Measurements from ENCODE around the gene ZNF860.
"Not testable (repeated sequence)": the region's sequence is repeated elsewhere in the genome, so short reads cannot be mapped to it uniquely, and the experiment has no call there.

The ZNF860 gene

DNA sequence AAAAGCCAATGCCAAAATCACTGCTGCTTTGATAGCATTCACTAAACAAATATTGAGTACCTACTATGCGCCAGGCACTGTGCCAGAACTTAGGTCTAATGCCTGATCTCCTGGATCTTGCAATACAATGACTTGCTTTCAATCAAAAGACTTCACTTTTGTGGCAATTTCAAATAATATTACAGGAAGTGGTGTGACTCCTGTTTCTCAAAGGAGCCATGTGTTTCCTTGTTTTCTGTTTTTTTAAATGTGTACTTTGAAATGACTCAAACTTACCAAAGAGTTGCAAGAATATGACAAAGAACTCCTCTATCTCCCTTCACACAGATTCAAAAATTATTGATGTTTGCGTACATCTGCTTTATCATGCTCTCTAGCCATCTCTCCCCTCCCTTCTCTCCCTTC lies 18.7 kb upstream of the ZNF860 start:
- DNase-seq, result no peak

DNA sequence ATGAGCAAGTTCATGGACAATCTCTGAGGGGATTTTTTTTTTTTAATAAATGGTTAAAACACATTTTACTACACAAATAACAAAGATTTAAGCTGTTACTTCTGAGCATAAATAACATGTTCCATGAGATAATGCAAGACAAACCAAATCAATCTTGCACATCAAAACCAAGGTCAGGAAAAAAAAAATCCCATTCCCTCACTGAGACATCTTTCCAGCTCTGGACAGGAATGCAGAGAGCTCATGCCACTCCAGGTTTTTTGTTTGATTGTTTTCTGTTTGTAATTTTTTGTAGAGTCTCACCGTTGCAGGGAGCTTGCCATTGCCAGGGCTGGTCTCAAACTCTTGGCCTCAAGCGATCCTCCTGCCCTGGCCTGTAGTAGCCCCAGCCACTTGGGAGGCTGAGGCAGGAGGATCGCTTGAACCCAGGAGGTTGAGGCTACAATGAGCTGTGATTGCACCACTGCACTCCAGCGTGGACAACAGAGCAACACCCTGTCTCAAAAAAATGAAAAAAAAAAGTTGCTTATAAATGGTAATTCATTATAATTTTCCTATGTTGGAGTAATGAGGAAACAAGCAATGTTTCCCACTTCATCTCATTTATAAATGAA lies 14.5 kb upstream of the ZNF860 start:
- DNase-seq, result no peak

DNA sequence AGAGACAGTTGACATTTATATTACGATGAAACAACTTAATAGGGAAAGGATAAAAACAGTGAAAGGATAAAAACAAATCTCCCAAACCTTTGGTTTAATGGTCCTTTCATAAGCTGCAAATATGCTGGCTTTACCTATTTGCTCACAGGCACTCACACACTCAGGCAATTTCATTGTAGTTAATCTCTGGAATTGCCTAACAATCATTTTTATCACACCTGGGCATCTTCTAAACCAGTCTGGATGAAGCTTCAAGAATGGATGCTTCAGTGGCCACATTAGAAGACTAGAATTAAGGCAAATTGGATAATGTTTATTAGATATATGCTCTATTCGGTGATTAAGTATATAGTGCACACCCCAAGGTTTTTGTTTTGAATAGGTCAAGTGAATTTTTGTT lies 14.0 kb upstream of the ZNF860 start:
- no peak for DNase-seq

DNA sequence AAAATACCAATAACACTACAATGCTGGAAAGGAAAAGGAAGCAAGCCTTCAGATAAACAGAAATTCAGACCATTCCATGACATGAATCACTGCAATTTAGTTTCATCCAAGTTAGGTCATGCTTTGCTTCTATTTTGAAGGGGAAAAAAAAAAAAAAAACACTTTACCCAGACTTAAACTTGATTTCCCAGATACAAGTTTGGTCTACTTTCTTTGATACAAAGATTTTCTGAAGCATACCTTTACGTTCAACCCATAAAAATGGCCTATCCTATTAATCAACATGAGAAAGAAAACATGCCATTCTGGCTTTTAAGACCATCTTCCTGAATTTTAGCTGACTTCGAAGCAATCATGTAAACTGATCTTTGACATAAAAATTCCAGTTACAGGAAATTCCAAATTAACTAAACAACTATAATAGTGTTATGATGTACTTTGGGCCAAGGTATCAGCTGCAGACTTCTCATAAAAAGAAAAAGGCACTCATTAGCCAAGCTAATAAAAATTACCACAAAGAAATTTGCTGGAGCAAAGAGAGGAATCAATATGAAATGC lies 13.1 kb upstream of the ZNF860 start:
- no peak for DNase-seq

DNA sequence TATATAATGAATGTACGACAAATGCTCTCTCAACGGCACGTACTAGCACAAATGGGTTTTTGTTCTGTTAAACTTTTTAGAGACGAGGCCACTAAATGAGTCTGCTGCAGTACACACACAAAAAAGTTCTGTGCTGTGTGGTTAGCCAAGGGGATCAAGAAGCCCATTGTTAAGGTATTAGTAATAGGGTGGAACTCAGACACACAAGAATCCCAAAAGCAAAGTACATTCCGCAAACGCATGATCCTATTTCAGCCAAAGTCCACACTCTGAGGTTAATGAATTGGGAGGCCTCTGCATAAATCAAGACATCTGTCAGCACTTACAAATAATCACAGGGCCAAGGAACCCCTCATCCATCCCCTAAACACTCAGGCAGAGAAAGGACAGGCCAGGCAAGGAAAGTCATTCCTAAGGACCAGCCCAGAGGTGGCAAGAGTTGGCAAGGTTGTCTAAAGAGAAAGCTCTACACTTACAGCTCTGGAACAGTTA lies 12.6 kb upstream of the ZNF860 start:
- no peak for DNase-seq

DNA sequence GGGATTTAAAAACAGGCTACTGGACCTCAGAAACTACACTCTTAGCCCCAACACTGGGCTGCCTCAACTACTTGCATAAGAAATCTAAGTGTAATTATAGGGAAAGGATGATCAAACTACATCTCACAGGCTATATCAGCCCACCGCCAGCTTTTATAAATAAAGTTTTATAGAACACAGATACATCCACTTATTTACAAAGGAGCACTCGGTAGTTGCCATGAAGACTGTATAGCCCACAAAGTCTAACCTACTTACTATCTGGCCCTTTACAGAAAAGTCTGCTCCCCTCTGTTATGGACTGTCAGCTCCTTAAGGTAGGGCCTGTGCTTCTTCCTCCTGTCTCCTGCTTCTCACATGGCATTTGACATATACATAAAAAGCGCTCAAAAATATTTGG lies 9.9 kb upstream of the ZNF860 start:
- DNase-seq, result no peak

DNA sequence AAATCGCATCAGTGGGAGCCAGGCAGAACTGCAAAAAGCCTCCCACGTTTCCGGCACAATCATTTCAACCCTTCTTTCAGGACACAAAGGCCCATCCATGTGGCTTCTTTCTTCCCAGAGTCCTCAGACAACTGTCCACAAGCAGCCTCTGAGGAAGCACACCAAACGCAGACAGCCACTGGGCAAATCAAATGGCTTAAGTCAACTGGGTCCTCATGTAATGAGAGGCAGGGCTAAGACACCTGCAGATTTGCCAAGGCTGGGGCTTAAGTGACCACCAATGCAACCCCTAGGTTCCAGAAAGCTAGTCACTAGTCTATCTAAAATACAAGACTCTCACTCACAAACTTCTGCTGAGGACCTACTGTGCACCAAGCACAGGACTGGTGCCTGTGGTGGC lies 8.5 kb upstream of the ZNF860 start:
- DNase-seq, result no peak

DNA sequence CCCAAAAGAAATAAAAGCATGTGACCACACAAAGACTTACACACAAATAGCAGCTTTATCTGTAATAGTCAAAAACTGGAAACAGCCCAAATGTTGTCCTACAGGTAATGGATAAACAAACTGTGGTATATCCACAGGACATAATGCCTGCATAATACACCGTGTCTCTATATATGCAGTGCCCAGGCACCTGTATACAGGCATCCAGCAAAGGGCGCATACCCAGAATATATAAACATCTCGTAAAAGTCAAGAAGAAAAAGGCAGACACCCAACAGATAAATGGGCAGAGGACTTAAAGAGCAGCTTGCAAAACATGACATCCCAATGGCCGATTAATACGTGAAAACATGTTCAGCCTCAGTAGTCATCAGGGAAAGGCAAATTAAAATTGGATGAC lies 7.7 kb upstream of the ZNF860 start:
- no peak for DNase-seq

DNA sequence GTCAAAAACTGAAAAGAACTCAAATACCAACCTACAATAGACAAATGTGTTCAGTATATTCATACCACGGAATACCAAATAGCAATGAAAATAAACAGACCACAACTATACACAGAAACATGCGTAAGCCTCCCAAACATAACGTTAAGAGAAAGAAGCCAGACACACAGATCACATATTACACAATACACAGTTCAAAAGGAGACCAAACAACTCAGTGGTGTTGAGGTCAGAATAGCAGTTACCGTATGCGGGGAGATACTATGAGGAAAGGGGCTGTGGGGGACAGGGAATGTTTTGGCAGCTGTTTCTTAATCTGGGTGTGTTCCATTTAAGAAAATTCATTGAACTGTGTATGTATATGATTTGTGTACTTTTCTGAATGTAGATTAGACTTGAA lies 7.1 kb upstream of the ZNF860 start:
- DNase-seq, result no peak

DNA sequence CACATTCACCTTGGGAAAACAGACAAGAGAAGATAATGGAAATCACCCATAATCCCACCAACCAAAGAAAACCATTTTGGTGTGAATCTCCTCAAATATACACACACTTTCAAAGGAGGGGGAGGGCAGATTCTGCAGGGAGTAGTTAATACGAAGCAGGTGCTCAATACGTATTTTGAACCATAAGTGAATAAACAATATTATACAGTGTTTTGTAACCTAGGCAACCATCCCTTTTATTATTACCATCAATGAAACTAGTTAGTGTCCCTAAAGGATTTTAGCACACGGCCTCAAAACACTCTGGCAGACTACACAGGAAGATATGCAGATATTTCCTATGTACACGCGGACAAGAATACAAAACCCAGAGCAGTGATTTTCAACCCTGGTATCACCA lies 6.6 kb upstream of the ZNF860 start:
- DNase-seq, result no peak

DNA sequence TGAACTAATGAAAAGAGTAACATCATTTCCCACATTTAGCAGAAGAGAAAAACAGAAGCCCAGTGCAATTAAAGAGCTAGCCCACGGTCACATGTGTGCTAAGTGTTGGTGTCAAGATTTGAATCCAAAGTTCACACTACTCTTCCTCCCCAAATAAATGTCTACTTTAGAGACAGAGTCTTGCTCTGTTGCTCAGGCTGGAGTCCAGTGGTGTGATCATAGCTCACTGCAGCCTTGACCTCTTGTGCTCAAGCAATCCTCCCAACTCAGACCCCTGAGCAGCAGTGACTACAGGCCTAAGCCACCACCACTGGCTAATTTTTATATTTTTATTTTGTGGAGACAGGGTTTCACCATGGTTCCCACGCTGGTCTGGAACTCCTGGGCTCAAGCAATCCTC lies 5.2 kb upstream of the ZNF860 start:
- DNase-seq, result no peak

DNA sequence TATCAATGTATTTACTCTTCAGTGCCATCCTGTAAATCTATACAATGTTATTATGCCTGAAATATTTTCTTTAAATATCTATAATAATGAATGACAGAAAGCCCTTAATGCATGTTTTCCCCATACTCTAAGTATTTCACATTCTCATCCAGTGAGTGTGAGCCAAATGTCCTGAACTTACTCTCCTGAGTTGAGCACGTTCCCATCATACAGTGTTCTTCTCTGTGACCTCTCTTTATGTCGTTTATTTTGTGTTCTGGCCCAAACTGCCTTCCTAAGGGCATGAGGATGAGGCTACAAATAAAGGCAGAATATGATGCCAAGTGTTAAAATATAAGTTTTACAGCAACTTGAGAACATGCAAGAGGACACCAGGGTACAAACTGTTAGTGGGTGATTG lies 3.8 kb upstream of the ZNF860 start:
- DNase-seq, result no peak

DNA sequence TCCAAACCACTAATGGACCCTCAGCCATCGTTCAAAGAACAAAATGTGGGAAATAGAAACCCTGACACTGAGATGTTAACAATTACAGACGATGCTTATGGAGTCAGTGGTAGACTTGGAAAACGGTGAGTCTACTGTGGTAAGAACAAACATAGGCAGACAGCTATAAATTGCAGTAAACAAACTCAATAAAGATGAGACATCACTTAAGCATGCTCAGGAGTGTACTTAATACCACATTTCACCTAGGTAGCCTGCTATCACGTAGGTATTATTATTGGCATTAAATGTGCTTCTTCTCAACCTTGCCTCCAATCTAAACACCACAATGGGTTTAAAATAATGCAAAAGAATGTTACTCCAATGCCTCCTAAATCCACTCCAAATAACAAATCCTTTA lies 3.0 kb upstream of the ZNF860 start:
- DNase-seq, result no peak

DNA sequence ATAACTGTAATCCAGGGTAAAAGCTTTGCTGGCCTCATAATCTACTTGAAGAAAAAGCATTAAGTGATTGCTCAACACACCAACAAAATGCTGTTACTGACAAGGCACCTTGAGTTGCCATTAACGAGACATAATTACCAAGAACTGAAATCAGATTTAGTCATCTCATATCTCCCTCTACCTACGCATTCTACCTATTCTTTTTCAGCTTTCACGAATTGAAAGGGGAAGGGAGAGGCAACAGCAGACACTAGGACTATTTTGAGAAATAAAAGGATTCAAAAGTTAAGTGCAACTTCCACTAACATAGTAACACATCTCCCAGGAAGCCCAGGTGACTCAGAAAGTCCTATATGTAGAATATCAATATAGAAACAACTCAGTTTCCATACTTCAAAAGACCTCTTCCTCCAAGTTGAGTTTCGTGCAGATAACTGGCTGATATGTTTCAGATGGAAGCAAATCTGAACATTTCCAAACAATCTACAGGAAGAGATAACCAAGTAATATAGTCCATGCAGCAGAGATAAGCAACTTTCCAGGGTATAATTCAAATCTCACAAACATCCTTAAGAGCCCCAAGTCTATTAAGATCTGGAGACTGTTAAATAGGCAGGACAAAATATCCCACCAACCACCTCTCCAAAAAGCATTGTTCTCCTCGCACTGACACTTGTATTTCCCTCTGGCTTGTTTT lies 2.4 kb upstream of the ZNF860 start:
- DNase-seq, result no peak

DNA sequence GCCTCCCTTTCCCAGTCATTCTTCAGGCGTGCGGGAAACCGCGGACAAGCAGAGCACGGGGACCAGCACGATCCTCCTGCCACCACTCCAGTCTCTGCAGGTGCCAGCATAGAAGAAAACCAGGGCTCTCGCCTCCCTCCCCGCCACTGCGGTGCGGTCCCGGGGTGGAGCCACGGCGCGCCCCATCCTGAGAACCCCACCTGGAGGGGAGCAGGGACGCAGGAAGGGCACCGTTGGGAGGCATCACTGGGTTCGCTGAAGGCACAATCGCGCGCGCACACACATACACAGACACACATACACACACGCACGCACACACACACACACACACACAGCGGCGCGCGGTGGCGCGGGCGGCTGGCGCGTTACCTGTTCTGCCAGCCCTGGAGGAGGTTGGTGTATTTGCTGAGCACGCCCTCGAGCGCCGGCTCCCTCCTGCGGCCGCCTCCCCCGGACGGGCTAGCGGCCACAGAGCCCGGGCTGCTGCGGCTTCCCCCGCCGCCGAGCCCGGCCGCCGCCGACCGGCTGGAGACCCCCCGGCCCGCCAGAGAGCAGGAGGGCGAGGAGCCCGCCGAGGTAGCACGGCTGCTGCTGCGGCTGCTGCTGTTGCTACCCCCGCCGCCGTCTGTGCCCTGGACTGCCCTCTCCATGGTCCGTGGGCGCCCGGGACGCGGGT lies 882 bp upstream of the ZNF860 start:
- no peak for DNase-seq

DNA sequence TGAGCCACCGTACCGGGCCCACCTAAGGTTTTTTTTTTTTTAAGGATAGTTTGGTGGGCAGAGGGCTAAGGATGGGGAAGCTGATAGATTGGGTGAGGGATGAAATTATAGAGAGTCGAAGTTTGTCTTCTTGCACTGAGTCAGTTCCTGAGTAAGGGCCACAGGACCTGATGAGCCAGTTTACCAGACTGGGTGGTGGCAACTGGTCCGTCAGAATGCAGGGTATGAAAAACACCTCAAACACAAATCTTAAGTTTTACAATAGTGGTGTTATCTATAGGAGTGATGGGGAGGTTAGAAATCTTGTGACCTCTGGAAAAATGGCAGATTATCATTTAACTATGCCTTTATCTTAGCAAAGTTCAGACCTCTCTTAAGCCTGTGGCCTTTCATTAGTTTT lies 2.8 kb downstream of the ZNF860 start:
- no peak for DNase-seq

DNA sequence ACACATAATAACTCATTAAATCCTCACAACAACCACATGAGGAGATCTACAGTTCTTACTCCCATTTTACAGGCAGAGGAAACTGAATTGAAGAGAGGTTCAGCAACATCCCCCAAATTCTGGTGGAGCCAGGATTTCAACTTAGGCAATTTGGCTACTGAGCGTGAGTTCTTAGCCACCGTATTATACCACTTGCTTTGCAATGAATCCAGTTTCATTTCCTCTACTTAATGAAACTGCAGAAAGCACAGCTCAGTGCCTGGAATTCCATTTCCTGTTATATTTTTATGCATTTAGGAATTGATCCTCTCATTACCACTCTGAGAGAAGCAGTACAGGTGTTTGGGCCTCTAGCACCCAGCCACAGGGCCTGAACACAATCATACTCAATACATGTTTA lies 4.3 kb downstream of the ZNF860 start:
- no peak for DNase-seq

DNA sequence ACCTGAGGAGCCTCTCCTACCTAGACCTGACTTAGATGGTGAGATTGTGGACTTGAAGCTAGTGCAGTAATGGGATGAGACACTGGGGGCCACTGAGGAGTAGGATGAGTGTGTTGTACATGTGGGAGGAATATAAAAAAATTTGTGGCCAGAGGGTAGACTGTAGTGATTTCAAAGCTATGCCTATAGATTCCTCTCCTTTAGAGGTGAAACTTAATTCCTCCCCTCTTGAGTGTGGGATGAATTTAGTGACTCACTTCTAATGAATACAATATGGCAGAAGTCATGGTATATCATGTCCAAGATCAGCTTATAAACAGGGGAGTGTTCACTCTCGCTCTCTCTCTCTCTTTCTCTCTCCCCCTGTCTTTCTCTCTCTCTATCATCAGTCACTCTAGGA lies 6.7 kb downstream of the ZNF860 start:
- no peak for DNase-seq

DNA sequence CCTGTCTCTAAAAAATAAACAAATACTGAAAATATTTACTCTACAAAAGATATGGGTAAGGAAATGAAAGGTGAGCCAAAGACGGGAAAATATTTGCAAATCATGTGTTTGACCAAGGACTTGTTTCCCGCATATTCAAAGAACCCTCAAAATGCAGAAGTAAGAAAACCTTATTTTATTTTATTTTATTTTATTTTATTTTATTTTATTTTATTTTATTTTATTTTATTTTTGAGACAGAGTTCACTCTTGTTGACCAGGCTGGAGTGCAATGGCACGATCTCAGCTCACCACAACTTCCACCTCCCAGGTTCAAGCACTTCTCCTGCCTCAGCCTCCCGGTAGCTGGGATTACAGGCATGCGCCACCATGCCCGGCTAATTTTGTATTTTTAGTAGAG lies 11.4 kb downstream of the ZNF860 start:
- not testable (repeated sequence) for DNase-seq

DNA sequence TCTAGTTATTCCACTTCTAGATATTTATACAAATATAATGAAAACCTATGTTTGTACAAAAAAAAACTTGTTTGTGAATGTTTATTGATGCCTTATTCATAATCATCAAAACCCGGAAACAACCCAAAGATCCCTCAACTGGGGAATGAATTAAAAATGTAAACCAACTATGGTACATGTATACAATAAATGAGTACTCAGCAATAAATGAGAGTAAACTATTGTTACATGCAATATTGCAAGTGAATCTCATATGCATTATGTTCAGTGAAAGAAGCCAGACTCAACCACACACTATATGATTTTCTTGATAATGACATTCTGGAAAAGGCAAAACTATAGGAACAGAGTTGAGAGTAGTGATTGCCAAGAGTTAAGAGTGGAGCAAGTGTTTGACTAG lies 12.3 kb downstream of the ZNF860 start:
- DNase-seq, result no peak

DNA sequence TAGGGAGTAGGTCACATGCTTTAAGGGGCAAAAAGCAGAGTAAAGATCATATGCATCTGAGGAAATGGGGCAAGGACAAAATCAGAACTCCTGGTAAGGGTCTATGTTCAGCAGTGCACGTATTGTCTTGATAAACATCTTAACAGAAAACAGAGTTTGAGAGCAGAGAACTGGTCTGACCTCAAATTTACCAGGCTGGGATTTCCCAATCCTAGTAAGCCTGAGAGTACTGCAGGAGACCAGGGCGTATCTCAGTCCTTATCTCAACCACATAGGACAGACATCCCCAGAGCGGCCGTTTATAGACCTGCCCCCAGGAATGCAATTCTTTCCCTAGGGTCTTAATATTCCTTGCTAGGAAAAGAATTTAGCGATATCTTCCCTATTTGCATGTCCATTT lies 13.5 kb downstream of the ZNF860 start:
- DNase-seq, result not testable (repeated sequence)

DNA sequence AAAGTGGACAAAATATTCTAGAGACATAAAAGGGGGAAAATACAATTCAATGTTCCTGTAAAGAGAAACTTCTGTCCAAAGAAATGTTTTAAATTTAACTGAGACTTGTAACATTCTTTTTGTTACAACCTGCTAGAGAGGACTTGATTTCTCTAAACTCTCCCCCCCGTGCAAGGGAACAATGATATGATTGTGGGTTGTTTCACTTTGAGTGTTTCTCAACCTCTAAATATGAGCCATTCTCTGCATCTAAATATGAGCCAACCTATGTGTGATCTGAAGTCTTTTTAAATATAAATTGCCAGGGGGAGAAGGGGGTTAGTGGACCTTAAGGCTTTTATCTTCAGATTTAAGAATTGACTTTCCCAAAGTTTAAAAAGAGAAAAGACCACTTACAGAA lies 14.6 kb downstream of the ZNF860 start:
- DNase-seq, result no peak

DNA sequence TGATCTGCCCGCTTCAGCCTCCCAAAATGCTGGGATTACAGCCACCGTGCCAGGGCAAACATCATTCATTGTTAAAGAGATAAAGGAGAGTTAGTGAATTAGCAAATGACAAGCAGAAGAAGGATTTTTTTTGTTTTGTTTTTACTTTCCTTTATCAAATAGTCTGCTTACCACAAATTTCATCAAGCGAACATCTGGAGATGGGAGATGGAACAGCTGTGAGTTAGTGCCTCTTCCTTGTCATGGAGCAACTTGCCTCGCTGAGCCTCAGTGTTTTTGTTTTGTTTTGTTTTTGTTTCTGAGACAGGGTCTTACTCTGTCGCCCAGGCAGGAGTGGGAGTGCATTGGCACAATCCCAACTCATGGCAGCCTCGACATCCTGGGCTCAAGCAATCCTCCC lies 15.9 kb downstream of the ZNF860 start:
- DNase-seq, result no peak

DNA sequence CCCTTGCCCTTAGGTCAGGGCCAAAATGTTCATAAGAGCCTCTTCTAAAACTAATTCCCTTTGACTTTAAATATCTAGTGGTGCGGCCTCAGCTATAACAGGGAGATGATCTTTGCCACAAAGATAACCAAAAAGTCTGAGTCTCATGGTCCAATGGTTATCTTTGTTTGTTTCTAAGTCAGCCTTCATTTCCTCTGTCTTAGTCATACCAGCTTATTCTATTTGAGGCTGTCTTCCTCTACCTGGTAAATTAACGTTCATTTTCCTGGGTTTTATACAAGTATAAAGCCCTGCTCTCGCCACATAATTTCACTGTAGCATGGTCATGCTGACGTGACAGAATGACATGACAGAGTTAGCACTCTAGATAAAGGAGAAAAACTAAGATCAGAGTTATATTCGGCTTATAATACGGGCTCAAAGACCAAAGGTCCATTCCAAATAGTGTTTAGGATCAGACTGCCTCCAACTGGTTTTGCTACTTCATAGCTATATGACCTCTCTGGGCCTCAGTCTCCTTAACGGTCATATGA lies 18.4 kb downstream of the ZNF860 start:
- no peak for DNase-seq

Measured in effector CD8-positive, alpha-beta T cell (primary cell).